Progenitor cell of endocrine pancreas (in vitro differentiated cells): Measurements from ENCODE around the gene PPFIA2. TPM values are rescaled to one million over a fixed set of nuclear protein-coding genes. Genes with fewer than 3 reads are reported as not detected.
"Not testable (repeated sequence)": the region's sequence is repeated elsewhere in the genome, so short reads cannot be mapped to it uniquely, and the experiment has no call there.

ENCODE experiments used
- DNase-seq: peaks from one replicate; pipeline ENCODE4 v3.0.0; 2021; ENCODE audit warnings: low spot score; ENCODE audit not compliant: unreplicated experiment
- H3K27ac Mint-ChIP-seq: 2 replicates; pipeline ENCODE4 v1.8.0; 2021; ENCODE audit warnings: mild to moderate bottlenecking, moderate library complexity, mixed read lengths
- H3K27me3 Mint-ChIP-seq: 2 replicates; pipeline ENCODE4 v1.8.0; 2021; ENCODE audit warnings: mixed read lengths
- H3K36me3 Mint-ChIP-seq: 2 replicates; pipeline ENCODE4 v1.8.0; 2022; ENCODE audit warnings: mixed read lengths; ENCODE audit not compliant: insufficient read depth
- H3K4me1 Mint-ChIP-seq: 2 replicates; pipeline ENCODE4 v1.8.0; 2021; ENCODE audit warnings: low read depth, mixed read lengths
- H3K4me3 Mint-ChIP-seq: 2 replicates; pipeline ENCODE4 v1.8.0; 2021; ENCODE audit warnings: low read depth, mild to moderate bottlenecking, moderate library complexity, mixed read lengths
- H3K9me3 Mint-ChIP-seq: 2 replicates; pipeline ENCODE4 v1.8.0; 2021; ENCODE audit warnings: low read depth, mixed read lengths
- total RNA-seq: library from RNA; stranded (reverse); gene quantifications from 2 replicates; pipeline ENCODE4 v1.2.1, GENCODE V29; 2021
- TF ChIP-seq, protein P1 (sequence below): fragments of 200-600 bp; sonication (generic); IDR thresholded peaks from one replicate; pipeline ENCODE4 v1.5.0; 2021; ENCODE audit warnings: antibody characterized with exemption, mild to moderate bottlenecking; ENCODE audit not compliant: unreplicated experiment

Gene PPFIA2
- total RNA-seq, 1 donor from 2014 or later, result 1.1 TPM

DNA sequence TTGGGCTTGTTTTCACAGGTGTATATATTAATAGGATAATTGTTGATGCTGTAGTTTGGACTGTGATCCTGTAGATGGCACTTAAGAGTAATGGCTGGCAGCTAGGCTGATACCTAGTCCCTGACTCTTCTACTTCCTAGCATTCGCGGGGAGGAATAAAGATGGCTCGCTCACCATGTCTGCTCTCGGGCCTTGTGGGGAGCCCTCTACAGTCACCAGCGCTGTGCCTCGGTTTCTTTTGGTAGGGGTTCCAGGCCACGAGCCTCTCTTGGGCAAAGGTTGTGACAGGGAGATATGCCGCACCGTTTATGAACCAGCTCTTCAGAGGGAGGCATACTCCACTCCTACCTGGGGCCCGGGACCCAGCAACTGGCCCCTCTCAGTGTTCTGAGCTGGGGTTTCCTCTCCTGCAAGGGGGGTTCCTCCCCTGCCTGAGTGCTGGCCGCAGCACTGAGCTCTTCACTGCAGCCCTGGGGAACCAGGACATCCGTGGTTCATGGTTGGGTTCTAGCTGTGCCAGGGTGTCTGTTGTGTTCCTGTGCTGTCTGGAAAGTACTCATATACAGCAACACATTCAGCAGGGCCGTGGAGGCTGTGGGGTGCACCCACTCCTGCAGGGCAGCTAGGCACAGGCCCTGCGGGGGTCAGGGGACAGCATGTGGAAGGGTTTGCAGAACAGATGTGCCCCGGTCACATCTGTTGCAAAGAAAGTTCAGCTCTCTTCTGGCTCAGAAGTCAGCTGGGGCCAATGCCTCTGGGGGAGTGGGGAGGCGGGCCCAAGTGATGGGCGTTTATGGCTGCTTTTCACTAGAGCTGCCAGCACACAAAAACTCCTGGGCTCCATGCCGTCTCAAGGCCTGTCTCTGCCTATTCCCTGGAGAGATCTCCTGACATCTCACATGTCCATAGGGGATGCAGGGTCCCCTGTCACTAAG is 147.9 kb downstream of the PPFIA2 start:
- Mint-ChIP-seq H3K4me3 (no peak overlapping the region), H3K4me1 (no peaks in the 10 kb centered on the region), H3K9me3 (no peaks in the 10 kb centered on the region), H3K27ac (no peak overlapping the region), H3K36me3 (no peaks in the 10 kb centered on the region), H3K27me3 (no peaks in the 10 kb centered on the region)
- DNase-seq, result no peak
- TF ChIP-seq, protein P1, sequence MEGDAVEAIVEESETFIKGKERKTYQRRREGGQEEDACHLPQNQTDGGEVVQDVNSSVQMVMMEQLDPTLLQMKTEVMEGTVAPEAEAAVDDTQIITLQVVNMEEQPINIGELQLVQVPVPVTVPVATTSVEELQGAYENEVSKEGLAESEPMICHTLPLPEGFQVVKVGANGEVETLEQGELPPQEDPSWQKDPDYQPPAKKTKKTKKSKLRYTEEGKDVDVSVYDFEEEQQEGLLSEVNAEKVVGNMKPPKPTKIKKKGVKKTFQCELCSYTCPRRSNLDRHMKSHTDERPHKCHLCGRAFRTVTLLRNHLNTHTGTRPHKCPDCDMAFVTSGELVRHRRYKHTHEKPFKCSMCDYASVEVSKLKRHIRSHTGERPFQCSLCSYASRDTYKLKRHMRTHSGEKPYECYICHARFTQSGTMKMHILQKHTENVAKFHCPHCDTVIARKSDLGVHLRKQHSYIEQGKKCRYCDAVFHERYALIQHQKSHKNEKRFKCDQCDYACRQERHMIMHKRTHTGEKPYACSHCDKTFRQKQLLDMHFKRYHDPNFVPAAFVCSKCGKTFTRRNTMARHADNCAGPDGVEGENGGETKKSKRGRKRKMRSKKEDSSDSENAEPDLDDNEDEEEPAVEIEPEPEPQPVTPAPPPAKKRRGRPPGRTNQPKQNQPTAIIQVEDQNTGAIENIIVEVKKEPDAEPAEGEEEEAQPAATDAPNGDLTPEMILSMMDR, result peak; percentile 41

GRCh38 chr12:81597928-81598604 is 161.1 kb downstream of the PPFIA2 start:
- no peak for DNase-seq
- Mint-ChIP-seq H3K9me3 (no peaks in the 10 kb centered on the region), H3K4me3 (no peak overlapping the region), H3K4me1 (peaks cover 2% of the 10 kb centered on the region), H3K27ac (no peak overlapping the region), H3K27me3 (no peaks in the 10 kb centered on the region), H3K36me3 (no peaks in the 10 kb centered on the region)
- TF ChIP-seq, protein P1, result no peak

- H3K27me3 Mint-ChIP-seq, result no peaks in the 10 kb centered on the region
- no peaks in the 10 kb centered on the region for H3K9me3 Mint-ChIP-seq
- no peak for DNase-seq
- TF ChIP-seq, protein P1, result no peak
- no peaks in the 10 kb centered on the region for H3K36me3 Mint-ChIP-seq
- no peak overlapping the region for H3K27ac Mint-ChIP-seq
- H3K4me3 Mint-ChIP-seq, result no peak overlapping the region
- peaks cover 2% of the 10 kb centered on the region for H3K4me1 Mint-ChIP-seq
Measured at GRCh38 chr12:81596558-81596957, 162.6 kb downstream of the PPFIA2 start.

DNA sequence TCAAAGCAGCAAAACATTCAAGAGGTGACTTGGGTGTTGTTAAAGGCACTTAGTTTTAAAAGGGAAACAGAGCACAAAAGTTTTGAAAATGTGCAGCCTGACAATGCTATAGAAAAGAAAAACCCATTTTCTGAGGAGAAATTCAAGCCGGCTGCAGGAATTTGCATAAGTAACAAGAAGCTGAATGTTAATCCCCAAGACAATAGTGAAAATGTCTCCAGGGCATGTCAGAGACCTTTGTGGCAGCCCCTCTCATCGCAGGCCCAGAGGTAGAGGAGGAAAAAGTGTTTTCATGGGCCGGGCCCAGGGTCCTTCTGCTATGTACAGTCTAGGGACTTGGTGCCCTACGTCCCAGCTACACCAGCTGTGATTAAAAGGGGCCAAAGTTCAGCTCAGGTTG is 167.9 kb downstream of the PPFIA2 start:
- Mint-ChIP-seq H3K4me3 (no peak overlapping the region), H3K27me3 (no peaks in the 10 kb centered on the region), H3K4me1 (no peaks in the 10 kb centered on the region), H3K36me3 (no peaks in the 10 kb centered on the region), H3K27ac (no peak overlapping the region), H3K9me3 (peaks cover 7% of the 10 kb centered on the region)
- DNase-seq, result no peak
- TF ChIP-seq, protein P1, result no peak

DNA sequence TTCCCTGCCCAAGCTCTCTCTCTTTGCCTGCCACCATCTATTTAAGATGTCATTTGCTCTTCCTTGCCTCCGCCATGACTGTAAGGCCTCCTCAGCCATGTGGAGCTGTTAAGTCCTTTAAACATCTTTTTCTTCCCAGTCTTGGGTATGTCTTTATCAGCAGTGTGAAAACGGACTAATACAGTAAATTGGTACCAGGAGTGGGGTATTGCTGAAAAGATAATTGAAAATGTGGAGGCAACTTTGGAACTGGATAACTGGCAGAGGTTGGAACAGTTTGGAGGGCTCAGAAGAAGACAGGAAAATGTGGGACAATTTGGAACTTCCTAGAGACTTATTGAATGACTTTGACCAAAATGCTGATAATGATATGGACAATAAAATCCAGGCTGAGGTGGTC is 168.4 kb downstream of the PPFIA2 start:
- not testable (repeated sequence) for H3K4me1 Mint-ChIP-seq, H3K27me3 Mint-ChIP-seq, H3K9me3 Mint-ChIP-seq, H3K36me3 Mint-ChIP-seq, DNase-seq, H3K4me3 Mint-ChIP-seq, H3K27ac Mint-ChIP-seq
